ENCODE data around the gene TREM2.

GRCh38 chr6:41155132-41155805 is 7.6 kb downstream of the TREM2 start:
- no peak for TF ChIP-seq CTCF (conservative IDR thresholded peaks at IDR 0.05 in 1 of 2, IDR thresholded peaks at IDR 0.05 in 1 of 2; ENCODE audit: low read depth in 1 of 2, low read length in 2 of 2)
- TF ChIP-seq EZH2 (IDR thresholded peaks at IDR 0.05; ENCODE audit: low read length, missing control alignments): no peak
